Activated naive CD8-positive, alpha-beta T cell treated with anti-CD3 and anti-CD28 coated beads, Interleukin-2, amount 10 ng/mL, durations not matched to agents 7 days and 5 days (primary cell): ENCODE data around the gene PNMA6E. TPM values are rescaled to one million over a fixed set of nuclear protein-coding genes. Genes with fewer than 3 reads are reported as not detected.

Source experiments
- ATAC-seq: fragments of 150-1000 bp; cut with Tn5 transposase; one replicate; pipeline ENCODE4 v1.10.0; 2021; ENCODE audit warnings: low read depth, moderate library complexity
- POLR2A ChIA-PET: fragments of 350-600 bp; sonication (Branson Sonifier 250); formaldehyde crosslinking; loops from one replicate; lab custom pipeline; 2021; ENCODE audit warnings: antibody characterized with exemption; lab: Charles Lee
- DNase-seq: peaks from one replicate; pipeline ENCODE4 v3.0.0; 2021
- H3K27ac Mint-ChIP-seq: one replicate; pipeline ENCODE4 v1.8.0; 2022; ENCODE audit warnings: mild to moderate bottlenecking, mixed read lengths
- H3K27me3 Mint-ChIP-seq: one replicate; pipeline ENCODE4 v1.8.0; 2022; ENCODE audit warnings: mild to moderate bottlenecking, moderate library complexity, mixed read lengths
- H3K36me3 Mint-ChIP-seq: one replicate; pipeline ENCODE4 v1.8.0; 2021; ENCODE audit warnings: mild to moderate bottlenecking, mixed read lengths
- H3K4me1 Mint-ChIP-seq: one replicate; pipeline ENCODE4 v1.8.0; 2021; ENCODE audit warnings: mixed read lengths
- H3K4me3 Mint-ChIP-seq: one replicate; pipeline ENCODE4 v1.8.0; 2022; ENCODE audit warnings: mild to moderate bottlenecking, moderate library complexity, mixed read lengths
- H3K9me3 Mint-ChIP-seq: one replicate; pipeline ENCODE4 v1.8.0; 2021; ENCODE audit warnings: mixed read lengths
- total RNA-seq, 2 experiments: library from RNA; stranded (reverse); gene quantifications; one replicate each; pipeline ENCODE4 v1.2.3, GENCODE V29; 2021

Gene PNMA6E
- total RNA-seq, 2 experiments from 2014 or later = not detected

- Mint-ChIP-seq H3K9me3 (no peaks in the 10 kb centered on the region), H3K4me3 (no peak overlapping the region), H3K27me3 (no peaks in the 10 kb centered on the region), H3K36me3 (no peaks in the 10 kb centered on the region), H3K4me1 (no peaks in the 10 kb centered on the region), H3K27ac (no peak overlapping the region)
- no peak for ATAC-seq
- POLR2A ChIA-PET = no interaction called here
- DNase-seq = no peak
Observed at GRCh38 chrX:153379971-153380581, 21.1 kb downstream of the PNMA6E start.

- Mint-ChIP-seq H3K36me3 (no peaks in the 10 kb centered on the region), H3K27ac (no peak overlapping the region), H3K4me3 (no peak overlapping the region), H3K4me1 (no peaks in the 10 kb centered on the region), H3K9me3 (no peaks in the 10 kb centered on the region), H3K27me3 (no peaks in the 10 kb centered on the region)
- ATAC-seq (no peak), DNase-seq (no peak)
- POLR2A ChIA-PET = no interaction called here
Observed at GRCh38 chrX:153379508-153379907, 21.6 kb downstream of the PNMA6E start.

- POLR2A ChIA-PET = no interaction called here
- Mint-ChIP-seq H3K36me3 (no peaks in the 10 kb centered on the region), H3K27ac (no peak overlapping the region), H3K27me3 (no peaks in the 10 kb centered on the region), H3K4me1 (no peaks in the 10 kb centered on the region), H3K4me3 (no peak overlapping the region), H3K9me3 (no peaks in the 10 kb centered on the region)
- ATAC-seq (no peak), DNase-seq (no peak)
Observed at GRCh38 chrX:153378607-153379006, 22.5 kb downstream of the PNMA6E start.

- POLR2A ChIA-PET = no interaction called here
- no peaks in the 10 kb centered on the region for H3K27me3 Mint-ChIP-seq
- DNase-seq = no peak
- no peaks in the 10 kb centered on the region for H3K9me3 Mint-ChIP-seq
- no peak overlapping the region for H3K4me3 Mint-ChIP-seq
- no peak overlapping the region for H3K27ac Mint-ChIP-seq
- ATAC-seq = no peak
- no peaks in the 10 kb centered on the region for H3K36me3 Mint-ChIP-seq
- no peaks in the 10 kb centered on the region for H3K4me1 Mint-ChIP-seq
Observed at GRCh38 chrX:153377727-153378126, 23.4 kb downstream of the PNMA6E start.

GRCh38 chrX:153375571-153375970 lies 25.6 kb downstream of the PNMA6E start:
- POLR2A ChIA-PET = no interaction called here
- no peak overlapping the region for H3K4me3 Mint-ChIP-seq
- no peaks in the 10 kb centered on the region for H3K9me3 Mint-ChIP-seq
- no peaks in the 10 kb centered on the region for H3K36me3 Mint-ChIP-seq
- ATAC-seq (no peak), DNase-seq (no peak)
- peaks cover 1% of the 10 kb centered on the region for H3K4me1 Mint-ChIP-seq
- peaks cover 2% of the 10 kb centered on the region for H3K27me3 Mint-ChIP-seq
- no peak overlapping the region for H3K27ac Mint-ChIP-seq

GRCh38 chrX:153374426-153374825 lies 26.7 kb downstream of the PNMA6E start:
- POLR2A ChIA-PET = no interaction called here
- no peak overlapping the region for H3K4me3 Mint-ChIP-seq
- H3K9me3 Mint-ChIP-seq = no peaks in the 10 kb centered on the region
- no peaks in the 10 kb centered on the region for H3K36me3 Mint-ChIP-seq
- no peak for ATAC-seq
- H3K27me3 Mint-ChIP-seq = peaks cover 3% of the 10 kb centered on the region
- no peak for DNase-seq
- H3K4me1 Mint-ChIP-seq = peaks cover 2% of the 10 kb centered on the region
- H3K27ac Mint-ChIP-seq = no peak overlapping the region

GRCh38 chrX:153372949-153373348 lies 28.2 kb downstream of the PNMA6E start:
- no peak for ATAC-seq
- H3K4me3 Mint-ChIP-seq = no peak overlapping the region
- no peaks in the 10 kb centered on the region for H3K9me3 Mint-ChIP-seq
- peaks cover 4% of the 10 kb centered on the region for H3K27me3 Mint-ChIP-seq
- H3K4me1 Mint-ChIP-seq = peaks cover 2% of the 10 kb centered on the region
- H3K27ac Mint-ChIP-seq = no peak overlapping the region
- no peak for DNase-seq
- H3K36me3 Mint-ChIP-seq = no peaks in the 10 kb centered on the region
- POLR2A ChIA-PET = no interaction called here

GRCh38 chrX:153371256-153371655 lies 29.9 kb downstream of the PNMA6E start:
- Mint-ChIP-seq H3K27ac (no peak overlapping the region), H3K36me3 (no peaks in the 10 kb centered on the region), H3K9me3 (no peaks in the 10 kb centered on the region), H3K27me3 (peaks cover 4% of the 10 kb centered on the region), H3K4me3 (no peak overlapping the region), H3K4me1 (peaks cover 2% of the 10 kb centered on the region)
- DNase-seq (no peak), ATAC-seq (no peak)
- POLR2A ChIA-PET = no interaction called here

GRCh38 chrX:153370293-153371055 lies 30.7 kb downstream of the PNMA6E start:
- Mint-ChIP-seq H3K27ac (no peak overlapping the region), H3K4me1 (peaks cover 2% of the 10 kb centered on the region), H3K9me3 (no peaks in the 10 kb centered on the region), H3K27me3 (peaks cover 4% of the 10 kb centered on the region), H3K4me3 (no peak overlapping the region), H3K36me3 (no peaks in the 10 kb centered on the region)
- POLR2A ChIA-PET = no interaction called here
- DNase-seq = no peak
- ATAC-seq = no peak

GRCh38 chrX:153366878-153367538 lies 34.1 kb downstream of the PNMA6E start:
- H3K9me3 Mint-ChIP-seq = no peaks in the 10 kb centered on the region
- no peak overlapping the region for H3K27ac Mint-ChIP-seq
- POLR2A ChIA-PET = no interaction called here
- H3K4me3 Mint-ChIP-seq = no peak overlapping the region
- H3K36me3 Mint-ChIP-seq = no peaks in the 10 kb centered on the region
- peaks cover 6% of the 10 kb centered on the region for H3K27me3 Mint-ChIP-seq
- DNase-seq (no peak), ATAC-seq (no peak)
- H3K4me1 Mint-ChIP-seq = peaks cover 2% of the 10 kb centered on the region

GRCh38 chrX:153366119-153366518 lies 35.0 kb downstream of the PNMA6E start:
- no peak overlapping the region for H3K27ac Mint-ChIP-seq

GRCh38 chrX:153365670-153366069 lies 35.5 kb downstream of the PNMA6E start:
- peaks cover 1% of the 10 kb centered on the region for H3K36me3 Mint-ChIP-seq
- DNase-seq (no peak), ATAC-seq (no peak)
- peaks cover 5% of the 10 kb centered on the region for H3K27me3 Mint-ChIP-seq
- H3K4me3 Mint-ChIP-seq = no peak overlapping the region
- H3K9me3 Mint-ChIP-seq = no peaks in the 10 kb centered on the region
- POLR2A ChIA-PET = interaction anchor here (0.6 kb wide), 1 partner anchor 393 kb away, joined by 4 read pairs; no protein-coding TSS in a partner anchor
- no peak overlapping the region for H3K27ac Mint-ChIP-seq
- peaks cover 2% of the 10 kb centered on the region for H3K4me1 Mint-ChIP-seq

More at GRCh38 chrX:153366119-153366518, 35.0 kb downstream of the PNMA6E start:
- Mint-ChIP-seq H3K4me1 (peaks cover 2% of the 10 kb centered on the region), H3K36me3 (no peaks in the 10 kb centered on the region), H3K27me3 (peaks cover 7% of the 10 kb centered on the region), H3K4me3 (no peak overlapping the region), H3K9me3 (no peaks in the 10 kb centered on the region)
- DNase-seq = no peak
- POLR2A ChIA-PET = interaction anchor here (0.6 kb wide), 1 partner anchor 394 kb away, joined by 4 read pairs; no protein-coding TSS in a partner anchor
- no peak for ATAC-seq

- DNase-seq = no peak
- Mint-ChIP-seq H3K27ac (no peak overlapping the region), H3K36me3 (peaks cover 5% of the 10 kb centered on the region), H3K27me3 (peaks cover 2% of the 10 kb centered on the region), H3K4me1 (no peaks in the 10 kb centered on the region), H3K9me3 (peaks cover 4% of the 10 kb centered on the region), H3K4me3 (no peak overlapping the region)
- ATAC-seq = no peak
- POLR2A ChIA-PET = no interaction called here
Observed at GRCh38 chrX:153361781-153362397, 39.3 kb downstream of the PNMA6E start.
